A549 (cell line): Measurements from ENCODE around the gene YAF2. TPM values are rescaled to one million over a fixed set of nuclear protein-coding genes. Genes with fewer than 3 reads are reported as not detected.

ENCODE experiments used
- ATAC-seq, 2 experiments: fragments of 200-7000 bp in 1 of 2; fragments of >200 bp in 1 of 2; cut with Nextera tagmentation in 1 of 2; cut with Tn5 transposase in 1 of 2; 3 replicates each; pipeline versions ENCODE4 v1.8.0 to v1.9.1; 2018 to 2020; ENCODE audit warnings: mild to moderate bottlenecking in 1 of 2, moderate library complexity in 1 of 2
- CTCF ChIA-PET: fragments of 300-600 bp; sonication (Branson Sonifier 250); formaldehyde crosslinking; extraction: SDS; loops from one replicate; lab custom pipeline; 2021; ENCODE audit warnings: antibody characterized with exemption, inconsistent platforms; lab: Yijun Ruan, JAX
- POLR2A ChIA-PET: fragments of 350-600 bp; formaldehyde crosslinking; extraction: SDS; loops from one replicate; lab custom pipeline; 2021; ENCODE audit warnings: antibody characterized with exemption, inconsistent platforms; lab: Yijun Ruan, JAX
- DNase-seq, 2 experiments: peaks; one replicate each; pipeline versions ENCODE4 v3.0.0 to v3.0.0-alpha.2; 2011 to 2016; ENCODE audit warnings: low read depth in 1 of 2, low spot score in 1 of 2
- FAIRE-seq: peaks from 2 replicates; lab custom pipeline; 2011; peaks lifted over from hg19 to GRCh38; lab: Jason Lieb, UNC
- H3K27ac ChIP-seq, 2 experiments: fragments of >200 bp; sonication (Bioruptor Twin); formaldehyde crosslinking; 3 replicates each; pipeline ENCODE4 v1.5.1; 2016 to 2017
- H3K4me1 ChIP-seq: fragments of >200 bp; sonication (Bioruptor Twin); formaldehyde crosslinking; 3 replicates; pipeline ENCODE4 v1.6.1; 2016
- H3K4me2 ChIP-seq: fragments of >200 bp; sonication (Bioruptor Twin); formaldehyde crosslinking; 3 replicates; pipeline ENCODE4 v1.6.1; 2016
- H3K4me3 ChIP-seq: fragments of >200 bp; sonication (Bioruptor Twin); formaldehyde crosslinking; 3 replicates; pipeline ENCODE4 v1.5.1; 2016
- H3K9me3 ChIP-seq: fragments of >200 bp; sonication (Bioruptor Twin); formaldehyde crosslinking; 3 replicates; pipeline ENCODE4 v1.6.1; 2016
- ATOH8 ChIP-seq: fragments of 250-450 bp; sonication (Bioruptor Pico); IDR thresholded peaks from 2 replicates; pipeline ENCODE4 v1.5.0; 2020; ENCODE audit warnings: low read depth, mild to moderate bottlenecking, moderate library complexity
- BHLHE40 ChIP-seq: IDR thresholded peaks from 2 replicates; pipeline ENCODE4 v1.6.1; 2012; ENCODE audit warnings: low read depth, low read length, inconsistent platforms
- CHD2 ChIP-seq: fragments of 150-350 bp; IDR thresholded peaks from 2 replicates; pipeline ENCODE4 v1.6.1; 2014; ENCODE audit warnings: low read length; ENCODE audit not compliant: partially characterized antibody
- CHD4 ChIP-seq: fragments of 200-600 bp; sonication (generic); IDR thresholded peaks from 2 replicates; pipeline ENCODE4 v1.6.1; 2016; ENCODE audit warnings: antibody characterized with exemption, mild to moderate bottlenecking, borderline replicate concordance
- E2F6 ChIP-seq: IDR thresholded peaks from 2 replicates; pipeline ENCODE4 v1.6.1; 2012; ENCODE audit warnings: low read depth, borderline replicate concordance
- EHF ChIP-seq: fragments of 250-450 bp; sonication (Bioruptor Pico); IDR thresholded peaks from 2 replicates; pipeline ENCODE4 v1.5.0; 2020; ENCODE audit warnings: mild to moderate bottlenecking
- EP300 ChIP-seq, 2 experiments: fragments of >200 bp; sonication (Bioruptor Twin); formaldehyde crosslinking; IDR thresholded peaks; 2 replicates in 1 of 2; 3 replicates in 1 of 2; pipeline ENCODE4 v1.6.1; 2016 to 2017
- ESRRA ChIP-seq: fragments of 150-350 bp; IDR thresholded peaks from 2 replicates; pipeline ENCODE4 v1.6.1; 2014; ENCODE audit warnings: mild to moderate bottlenecking, low read length, borderline replicate concordance
- FOSL2 ChIP-seq, 2 experiments: fragments of 450-650 bp in 1 of 2; fragments of >200 bp in 1 of 2; sonication (Bioruptor Twin) in 1 of 2; formaldehyde crosslinking; IDR thresholded peaks; 2 replicates each; pipeline versions ENCODE4 v1.5.0 to v1.6.1; 2016 to 2020; ENCODE audit warnings: mild to moderate bottlenecking in 1 of 2, moderate library complexity in 1 of 2
- FOXS1 ChIP-seq: fragments of 250-450 bp; sonication (Bioruptor Pico); IDR thresholded peaks from 2 replicates; pipeline ENCODE4 v1.5.0; 2020; ENCODE audit warnings: mild to moderate bottlenecking, moderate library complexity
- HES2 ChIP-seq: fragments of >200 bp; sonication (Bioruptor Twin); formaldehyde crosslinking; IDR thresholded peaks from 2 replicates; pipeline ENCODE4 v1.6.1; 2016
- HEYL ChIP-seq: fragments of 250-450 bp; sonication (Bioruptor Pico); IDR thresholded peaks from 2 replicates; pipeline ENCODE4 v1.8.0; 2021; ENCODE audit warnings: mild to moderate bottlenecking, moderate library complexity
- HOXB5 ChIP-seq: fragments of 250-450 bp; sonication (Bioruptor Pico); IDR thresholded peaks from 2 replicates; pipeline ENCODE4 v1.5.0; 2020; ENCODE audit warnings: mild to moderate bottlenecking, moderate library complexity
- JUNB ChIP-seq: fragments of >200 bp; sonication (Bioruptor Twin); formaldehyde crosslinking; IDR thresholded peaks from 2 replicates; pipeline ENCODE4 v1.6.1; 2016
- KDM5A ChIP-seq: fragments of 200-600 bp; sonication (generic); IDR thresholded peaks from 2 replicates; pipeline ENCODE4 v1.6.1; 2016; ENCODE audit warnings: antibody characterized with exemption, mild to moderate bottlenecking
- MAX ChIP-seq: IDR thresholded peaks from 2 replicates; pipeline ENCODE4 v1.6.1; 2012
- POLR2A ChIP-seq: IDR thresholded peaks from 2 replicates; pipeline ENCODE4 v1.6.1; 2012; ENCODE audit warnings: mild to moderate bottlenecking, low read length
- RCOR1 ChIP-seq: fragments of 150-350 bp; IDR thresholded peaks from 2 replicates; pipeline ENCODE4 v1.6.1; 2014; ENCODE audit warnings: antibody characterized with exemption, low read length, low read depth
- REST ChIP-seq: fragments of 200-600 bp; sonication (generic); IDR thresholded peaks from 2 replicates; pipeline ENCODE4 v1.6.1; 2016; ENCODE audit warnings: antibody characterized with exemption, mild to moderate bottlenecking, moderate library complexity
- TFCP2L1 ChIP-seq: fragments of 250-450 bp; sonication (Bioruptor Pico); IDR thresholded peaks from 2 replicates; pipeline ENCODE4 v1.5.0; 2021; ENCODE audit warnings: mild to moderate bottlenecking
- TP53 ChIP-seq: fragments of 250-450 bp; sonication (Bioruptor Pico); IDR thresholded peaks from 2 replicates; pipeline ENCODE4 v1.5.0; 2021; ENCODE audit warnings: mild to moderate bottlenecking, moderate library complexity
- USF2 ChIP-seq: fragments of 450-650 bp; IDR thresholded peaks from 2 replicates; pipeline ENCODE4 v1.6.1; 2014; ENCODE audit warnings: antibody characterized with exemption
- ZC3H11A ChIP-seq: fragments of 450-650 bp; IDR thresholded peaks from 2 replicates; pipeline ENCODE4 v1.6.1; 2014; ENCODE audit warnings: antibody characterized with exemption, mild to moderate bottlenecking
- ZFP36 ChIP-seq: fragments of 450-650 bp; IDR thresholded peaks from 2 replicates; pipeline ENCODE4 v1.6.1; 2014; ENCODE audit warnings: borderline replicate concordance; ENCODE audit not compliant: partially characterized antibody
- WGBS: methylation state at CpG from one replicate; pipeline ENCODE4 v1.1.6; 2017; ENCODE audit errors: missing lambda C conversion rate; 5-methylcytosine and 5-hydroxymethylcytosine counted together
- polyA plus RNA-seq, 4 experiments: library from polyadenylated mRNA; depleted of rRNA in 3 of 4; stranded (reverse); fragments of >200 nt; fragmentation: RNase III in 1 of 4; extraction: RNeasy Plus Mini Kit Qiagen cat#74134 plus additional on column Dnase treatment in 1 of 4; gene quantifications; 2 replicates in 3 of 4; 3 replicates in 1 of 4; pipeline ENCODE4 v1.2.3, GENCODE V29; 2011 to 2017

Gene YAF2
- polyA plus RNA-seq, 2 of the 4 experiments (the other 2 are of a cell fraction) = 21.5 to 49.2 TPM

- no peak for TF ChIP-seq RCOR1
- no peak for TF ChIP-seq CHD2
- no peak for TF ChIP-seq TFCP2L1 (CRISPR knock-in tag)
- TF ChIP-seq MAX = no peak
- TF ChIP-seq CHD4 = no peak
- no peak for TF ChIP-seq EHF
- no peak for TF ChIP-seq KDM5A
- TF ChIP-seq HES2 = no peak
- TF ChIP-seq HOXB5 (CRISPR knock-in tag) = no peak
- no peak for TF ChIP-seq USF2
- TF ChIP-seq EP300 (IDR thresholded peaks at IDR 0.05) = no peak
- no peak for TF ChIP-seq ATOH8
- no peak for TF ChIP-seq POLR2A
- TF ChIP-seq ESRRA = no peak
- TF ChIP-seq BHLHE40 = no peak
- no peak for TF ChIP-seq JUNB
- TF ChIP-seq FOXS1 (CRISPR knock-in tag) = no peak
- no peak for TF ChIP-seq ZFP36
- TF ChIP-seq FOSL2 (IDR thresholded peaks at IDR 0.05) = no peak
- TF ChIP-seq FOSL2 (CRISPR knock-in tag; IDR thresholded peaks at IDR 0.05) = no peak
- 0 out of 3 replicates have a peak, but pooled peaks cover 7% of the 10 kb centered on the region for H3K9me3 ChIP-seq
- no peak overlapping the region for H3K4me3 ChIP-seq
- ChIA-PET CTCF (interaction anchor here (0.6 to 1.1 kb wide), 2 partner anchors 27 to 30 kb away, joined by 3 to 4 read pairs; no protein-coding TSS in a partner anchor), POLR2A (no interaction called here)
- H3K4me2 ChIP-seq = no peak overlapping the region
- peak in 1 of 2 experiments; percentile 37; a peak in 1 of 6 replicates for ATAC-seq
- peaks cover 9% of the 10 kb centered on the region for H3K4me1 ChIP-seq
- DNase-seq = no peak
- no peak for FAIRE-seq
- no peak overlapping the region for H3K27ac ChIP-seq
- 94% methylated on average over 4 of the region's 4 CpGs for WGBS
These were observed 65.4 kb downstream of the YAF2 start for GRCh38 chr12:42172441-42173210.

- DNase-seq (no peak), FAIRE-seq (no peak), ATAC-seq (no peak)
- Histone ChIP-seq H3K4me3 (no peak overlapping the region), H3K4me1 (peaks cover 22% of the 10 kb centered on the region), H3K27ac (no peak overlapping the region), H3K4me2 (no peak overlapping the region), H3K9me3 (no peaks in the 10 kb centered on the region)
- POLR2A ChIA-PET = interaction anchor here (0.7 kb wide), 1 partner anchor 23 kb away, joined by 4 read pairs; no protein-coding TSS in a partner anchor
- 98% methylated on average over 6 of the region's 6 CpGs for WGBS
- TF ChIP-seq ZC3H11A = no peak
- no peak for TF ChIP-seq REST
- no peak for TF ChIP-seq TP53 (CRISPR knock-in tag)
- TF ChIP-seq RCOR1 = no peak
- TF ChIP-seq E2F6 = no peak
- TF ChIP-seq HEYL (CRISPR knock-in tag) = no peak
- CTCF ChIA-PET = no interaction called here
These were observed 70.3 kb downstream of the YAF2 start for GRCh38 chr12:42167711-42168110.
